Astrocyte (in vitro differentiated cells and primary cell): ENCODE results near the gene MAPKAPK3. TPM values are rescaled to one million over a fixed set of nuclear protein-coding genes. Genes with fewer than 3 reads are reported as not detected.

Source experiments
- DNase-seq: peaks from one replicate; pipeline ENCODE4 v3.0.0-alpha.2; 2010; ENCODE audit warnings: low read depth
- FAIRE-seq: peaks from 2 replicates; lab custom pipeline; 2011; peaks lifted over from hg19 to GRCh38; lab: Jason Lieb, UNC
- H2AFZ ChIP-seq: 2 replicates; pipeline ENCODE4 v1.6.0; 2012; ENCODE audit warnings: low read depth, low read length, inconsistent platforms
- H3K27ac ChIP-seq: 2 replicates; pipeline ENCODE4 v1.5.1; 2011; ENCODE audit warnings: low read depth, low read length, inconsistent platforms
- H3K27me3 ChIP-seq: 2 replicates; pipeline ENCODE4 v1.6.0; 2011; ENCODE audit warnings: low read length, inconsistent platforms; ENCODE audit not compliant: insufficient read depth
- H3K36me3 ChIP-seq: 2 replicates; pipeline ENCODE4 v1.5.1; 2011; ENCODE audit warnings: low read length, inconsistent platforms; ENCODE audit not compliant: insufficient read depth
- H3K4me1 ChIP-seq: 2 replicates; pipeline ENCODE4 v1.5.1; 2011; ENCODE audit warnings: low read length, inconsistent platforms; ENCODE audit not compliant: insufficient read depth
- H3K4me2 ChIP-seq: 2 replicates; pipeline ENCODE4 v1.6.0; 2012; ENCODE audit warnings: low read length, inconsistent platforms
- H3K4me3 ChIP-seq: 2 replicates; pipeline ENCODE4 v1.5.1; 2011; ENCODE audit warnings: low read depth, mild to moderate bottlenecking, low read length, inconsistent platforms; ENCODE audit not compliant: insufficient read depth
- H3K79me2 ChIP-seq: 2 replicates; pipeline ENCODE4 v1.6.0; 2012; ENCODE audit warnings: mild to moderate bottlenecking, low read length, inconsistent platforms; ENCODE audit not compliant: insufficient read depth
- H3K9ac ChIP-seq: 2 replicates; pipeline ENCODE4 v1.6.0; 2012; ENCODE audit warnings: mild to moderate bottlenecking, low read length, inconsistent platforms
- H3K9me3 ChIP-seq: 2 replicates; pipeline ENCODE4 v1.5.1; 2012; ENCODE audit warnings: low read depth, mild to moderate bottlenecking, low read length, inconsistent platforms; ENCODE audit not compliant: insufficient read depth
- H4K20me1 ChIP-seq: 2 replicates; pipeline ENCODE4 v1.6.0; 2012; ENCODE audit warnings: low read length, inconsistent platforms; ENCODE audit not compliant: insufficient read depth
- H3K27ac Mint-ChIP-seq: one replicate; pipeline ENCODE4 v1.8.0; 2021; ENCODE audit warnings: mild to moderate bottlenecking, mixed read lengths; ENCODE audit not compliant: unreplicated experiment
- H3K27me3 Mint-ChIP-seq: one replicate; pipeline ENCODE4 v1.8.0; 2021; ENCODE audit warnings: low read depth, mixed read lengths; ENCODE audit not compliant: unreplicated experiment
- H3K36me3 Mint-ChIP-seq: one replicate; pipeline ENCODE4 v1.8.0; 2021; ENCODE audit warnings: low read depth, mixed read lengths; ENCODE audit not compliant: unreplicated experiment
- H3K4me1 Mint-ChIP-seq: one replicate; pipeline ENCODE4 v1.8.0; 2021; ENCODE audit warnings: low read depth, mixed read lengths; ENCODE audit not compliant: unreplicated experiment
- H3K4me3 Mint-ChIP-seq: one replicate; pipeline ENCODE4 v1.8.0; 2021; ENCODE audit warnings: mild to moderate bottlenecking, moderate library complexity, mixed read lengths; ENCODE audit not compliant: unreplicated experiment
- H3K9me3 Mint-ChIP-seq: one replicate; pipeline ENCODE4 v1.8.0; 2021; ENCODE audit warnings: mild to moderate bottlenecking, mixed read lengths; ENCODE audit not compliant: unreplicated experiment
- CTCF ChIP-seq: IDR thresholded peaks from 2 replicates; pipeline ENCODE4 v1.5.1; 2011; ENCODE audit warnings: low read depth, mild to moderate bottlenecking, inconsistent platforms, low read length, moderate library complexity; ENCODE audit not compliant: insufficient read depth
- EZH2 ChIP-seq: IDR thresholded peaks from 2 replicates; pipeline ENCODE4 v1.6.1; 2012; ENCODE audit warnings: mild to moderate bottlenecking, low read length, inconsistent platforms; ENCODE audit not compliant: insufficient read depth
- total RNA-seq: library from RNA; stranded (reverse); gene quantifications from 2 replicates; pipeline ENCODE4 v1.2.1, GENCODE V29; 2021

MAPKAPK3 gene
- total RNA-seq, 1 donor from 2014 or later, result 23.4 TPM

DNA sequence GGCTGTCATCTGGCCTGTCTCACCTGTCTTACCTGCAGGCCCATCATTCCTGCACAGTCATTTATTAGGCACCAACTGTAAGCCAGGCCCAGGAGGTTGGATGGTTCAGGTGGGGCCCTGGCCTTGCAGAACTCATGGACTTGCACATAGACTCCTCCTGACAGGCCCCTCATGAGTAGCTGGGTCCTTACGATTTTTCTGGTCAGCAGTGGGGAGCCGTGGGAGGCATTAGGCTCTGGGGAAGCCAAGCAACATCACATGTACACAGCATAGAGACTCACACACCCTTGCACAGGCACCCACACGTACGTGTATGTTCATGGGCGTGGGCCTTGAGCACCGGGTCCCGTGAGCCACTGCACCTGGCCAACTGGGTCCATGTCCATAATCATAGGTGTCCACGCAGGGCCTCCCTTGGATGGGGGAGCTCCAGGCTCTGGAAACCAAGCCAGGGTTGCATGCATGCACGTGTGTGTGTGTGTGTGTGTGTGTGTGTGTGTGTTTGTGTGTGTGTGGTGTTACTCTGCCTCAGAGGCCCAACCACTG is 25.7 kb upstream of the MAPKAPK3 start:
- Histone ChIP-seq H4K20me1 (no peaks in the 10 kb centered on the region), H2AFZ (no peak overlapping the region), H3K4me2 (no peak overlapping the region), H3K36me3 (no peaks in the 10 kb centered on the region), H3K27ac (no peak overlapping the region), H3K27me3 (peaks cover 3% of the 10 kb centered on the region), H3K4me3 (no peak overlapping the region), H3K9ac (no peak overlapping the region), H3K4me1 (no peaks in the 10 kb centered on the region), H3K79me2 (no peaks in the 10 kb centered on the region), H3K9me3 (no peaks in the 10 kb centered on the region)
- Mint-ChIP-seq H3K27me3 (peaks cover 25% of the 10 kb centered on the region), H3K9me3 (no peaks in the 10 kb centered on the region), H3K4me1 (peaks cover 5% of the 10 kb centered on the region), H3K36me3 (no peaks in the 10 kb centered on the region), H3K4me3 (no peak overlapping the region), H3K27ac (no peak overlapping the region)
- no peak for FAIRE-seq
- TF ChIP-seq EZH2 (no peak), CTCF (no peak)
- no peak for DNase-seq

DNA sequence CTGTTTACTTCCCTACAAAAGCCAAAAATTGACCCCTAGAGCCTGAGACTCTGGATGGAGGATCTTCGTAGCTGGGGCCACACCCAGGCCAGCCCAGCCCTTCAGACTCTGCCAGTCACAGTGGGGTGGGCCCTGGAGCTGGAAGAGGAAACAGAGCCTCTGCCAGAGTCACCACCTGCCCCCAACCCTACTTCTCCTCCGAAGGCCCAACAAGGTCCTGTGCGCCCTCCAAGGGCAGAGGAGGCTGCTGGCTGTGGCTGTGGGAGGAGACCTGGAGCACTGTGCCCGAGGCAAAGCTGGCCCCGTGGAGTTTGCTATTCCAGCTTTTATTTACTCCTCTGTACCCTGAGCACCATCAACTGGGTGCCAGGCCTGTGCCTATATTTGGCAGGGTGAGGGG is 24.4 kb upstream of the MAPKAPK3 start:
- Mint-ChIP-seq H3K27me3 (peaks cover 24% of the 10 kb centered on the region), H3K4me1 (peaks cover under 1% of the 10 kb centered on the region)
- H4K20me1 ChIP-seq, result no peaks in the 10 kb centered on the region

More for the DNA sequence above, 24.4 kb upstream of the MAPKAPK3 start:
- no peak overlapping the region for H3K9ac ChIP-seq
- Mint-ChIP-seq H3K27ac (no peak overlapping the region), H3K9me3 (no peaks in the 10 kb centered on the region), H3K4me3 (no peak overlapping the region), H3K36me3 (no peaks in the 10 kb centered on the region)
- no peaks in the 10 kb centered on the region for H3K79me2 ChIP-seq
- H3K27me3 ChIP-seq, result peaks cover 3% of the 10 kb centered on the region
- TF ChIP-seq CTCF, result no peak
- FAIRE-seq (no peak), DNase-seq (no peak)
- no peak overlapping the region for H3K27ac ChIP-seq
- H3K36me3 ChIP-seq, result no peaks in the 10 kb centered on the region
- no peak overlapping the region for H3K4me2 ChIP-seq
- no peaks in the 10 kb centered on the region for H3K9me3 ChIP-seq
- no peak overlapping the region for H3K4me3 ChIP-seq
- H2AFZ ChIP-seq, result no peak overlapping the region
- no peaks in the 10 kb centered on the region for H3K4me1 ChIP-seq
